GM12878 (cell line): ENCODE measurements around the gene CEP250. TPM values are rescaled to one million over a fixed set of nuclear protein-coding genes. Genes with fewer than 3 reads are reported as not detected.

Experiments
- ATAC-seq: fragments of 200-7000 bp; cut with Tn5 transposase; 3 replicates; pipeline ENCODE4 v1.9.1; 2020; ENCODE audit warnings: mild to moderate bottlenecking, moderate library complexity
- BruUV-seq: library from RNA; stranded (reverse); fragments of 400-500 nt; replicated peaks from 2 replicates; lab custom pipeline; 2021; lab: Mats Ljungman, UMichigan
- CTCF ChIA-PET: fragments of 300-600 bp; sonication (Branson Sonifier 250); formaldehyde crosslinking; extraction: SDS; loops from one replicate; lab custom pipeline; 2021; ENCODE audit warnings: inconsistent platforms; lab: Yijun Ruan, JAX
- POLR2A ChIA-PET: fragments of 350-600 bp; formaldehyde crosslinking; extraction: SDS; loops from one replicate; lab custom pipeline; 2021; ENCODE audit warnings: inconsistent platforms; lab: Charles Lee
- RAD21 ChIA-PET: fragments of 300-600 bp; sonication (Branson Sonifier 250); formaldehyde crosslinking; loops from one replicate; lab custom pipeline; 2023; ENCODE audit warnings: antibody characterized with exemption; ENCODE audit not compliant: unreplicated experiment; lab: Charles Lee
- SMC1A ChIA-PET: fragments of 300-600 bp; sonication (Branson Sonifier 250); formaldehyde crosslinking; loops from one replicate; lab custom pipeline; 2023; ENCODE audit not compliant: unreplicated experiment, uncharacterized antibody; lab: Charles Lee
- DNase-seq: peaks from one replicate; pipeline ENCODE4 v3.0.0-alpha.2; 2011; ENCODE audit warnings: low read depth, low spot score
- FAIRE-seq: peaks from 3 replicates; lab custom pipeline; 2011; peaks lifted over from hg19 to GRCh38; lab: Jason Lieb, UNC
- H2AFZ ChIP-seq: 2 replicates; pipeline ENCODE4 v1.6.0; 2011; ENCODE audit warnings: low read depth, low read length, control low read depth; ENCODE audit not compliant: control insufficient read depth
- H3K27ac ChIP-seq: 2 replicates; pipeline ENCODE4 v1.5.1; 2011; ENCODE audit warnings: control low read depth; ENCODE audit not compliant: control insufficient read depth, insufficient read depth
- H3K27me3 ChIP-seq, 2 experiments: replicated peaks in 1 of 2; 2 replicates each; pipeline versions ENCODE4 v1.6.0 to v1.6.1; 2011; ENCODE audit warnings: low read length in 1 of 2; ENCODE audit not compliant: control insufficient read depth in 2 of 2, insufficient read depth in 2 of 2
- H3K36me3 ChIP-seq, 2 experiments: 2 replicates each; pipeline ENCODE4 v1.5.1; 2011; ENCODE audit warnings: low read length in 1 of 2; ENCODE audit not compliant: control insufficient read depth in 2 of 2, insufficient read depth in 2 of 2
- H3K4me1 ChIP-seq: 2 replicates; pipeline ENCODE4 v1.6.1; 2011; ENCODE audit warnings: mild to moderate bottlenecking, low read length, moderate library complexity, mixed read lengths; ENCODE audit not compliant: control insufficient read depth, insufficient read depth
- H3K4me2 ChIP-seq: 2 replicates; pipeline ENCODE4 v1.6.0; 2011; ENCODE audit warnings: control low read depth; ENCODE audit not compliant: control insufficient read depth, insufficient read depth
- H3K4me3 ChIP-seq: fragments of 200-600 bp; sonication (generic); 2 replicates; pipeline ENCODE4 v1.5.1; 2016
- H3K79me2 ChIP-seq: 2 replicates; pipeline ENCODE4 v1.6.0; 2011; ENCODE audit warnings: low read length; ENCODE audit not compliant: control insufficient read depth, insufficient read depth
- H3K9ac ChIP-seq: 2 replicates; pipeline ENCODE4 v1.8.0; 2011; ENCODE audit warnings: low read length, control low read depth, mixed read lengths; ENCODE audit not compliant: control insufficient read depth, insufficient read depth
- H3K9me3 ChIP-seq: replicated peaks from 3 replicates; pipeline ENCODE4 v1.5.1; 2011; ENCODE audit warnings: mild to moderate bottlenecking, low read length; ENCODE audit not compliant: control insufficient read depth, insufficient read depth
- H4K20me1 ChIP-seq: 2 replicates; pipeline ENCODE4 v1.6.0; 2011; ENCODE audit not compliant: control insufficient read depth, insufficient read depth
- EGR1 ChIP-seq, 2 experiments: IDR thresholded peaks; 1 replicate in 1 of 2; 2 replicates in 1 of 2; pipeline ENCODE4 v1.6.1; 2011 to 2012; ENCODE audit warnings: low read depth in 2 of 2, low read length in 2 of 2, borderline replicate concordance in 1 of 2, mild to moderate bottlenecking in 1 of 2, moderate library complexity in 1 of 2
- JUNB ChIP-seq: IDR thresholded peaks from 2 replicates; pipeline ENCODE4 v1.6.1; 2016; ENCODE audit warnings: antibody characterized with exemption, mild to moderate bottlenecking
- MEF2A ChIP-seq: IDR thresholded peaks from 2 replicates; pipeline ENCODE4 v1.6.1; 2011; ENCODE audit warnings: low read depth, mild to moderate bottlenecking, low read length, moderate library complexity; ENCODE audit not compliant: insufficient read depth
- NR2C2 ChIP-seq: IDR thresholded peaks from 2 replicates; pipeline ENCODE4 v1.6.1; 2011; ENCODE audit warnings: borderline replicate concordance, low read depth; ENCODE audit not compliant: control insufficient read depth, insufficient read length
- POLR2AphosphoS2 ChIP-seq: IDR thresholded peaks from 2 replicates; pipeline ENCODE4 v1.6.1; 2011; ENCODE audit warnings: low read depth, mild to moderate bottlenecking, low read length, improper control_type of control experiment, moderate library complexity
- RELA ChIP-seq: fragments of 450-650 bp; IDR thresholded peaks from 2 replicates; pipeline ENCODE4 v1.8.0; 2014; ENCODE audit warnings: borderline replicate concordance; ENCODE audit not compliant: partially characterized antibody
- SIX5 ChIP-seq: IDR thresholded peaks from 2 replicates; pipeline ENCODE4 v1.6.1; 2011; ENCODE audit warnings: mild to moderate bottlenecking, low read depth, low read length, moderate library complexity; ENCODE audit not compliant: severe bottlenecking
- TCF3 ChIP-seq: IDR thresholded peaks from 2 replicates; pipeline ENCODE4 v1.6.1; 2012; ENCODE audit warnings: low read depth, mild to moderate bottlenecking, low read length, borderline replicate concordance; ENCODE audit not compliant: insufficient read depth
- WGBS: methylation state at CpG from one replicate; pipeline ENCODE4 v1.1.6; 2016; ENCODE audit warnings: low lambda C conversion rate; ENCODE audit not compliant: insufficient replicate concordance, insufficient coverage; ENCODE audit errors: missing lambda C conversion rate; 5-methylcytosine and 5-hydroxymethylcytosine counted together
- in situ Hi-C: fragments of 300-500 bp; cut with MboI; formaldehyde crosslinking; loops from 9 replicates; pipeline ENCODE4 v1.14.3; 2018; ENCODE audit warnings: mixed read lengths
- intact Hi-C: fragments of 100-400 bp; cut with micrococcal nuclease; formaldehyde crosslinking; loops from one replicate; pipeline ENCODE4 v1.14.2; 2022; ENCODE audit not compliant: unreplicated experiment
- polyA plus RNA-seq, 11 experiments: library from polyadenylated mRNA; depleted of rRNA in 4 of 11; unstranded in 6 of 11; stranded (reverse) in 5 of 11; fragments of >200 nt; fragmentation: Nextera tagmentation in 4 of 11; fragmentation: Illumina TruSeq in 1 of 11; extraction: Ambion mirVana in 4 of 11; extraction: Trizol in 1 of 11; gene quantifications; 1 replicate in 1 of 11; 2 replicates in 10 of 11; pipeline versions ENCODE4 v1.2.1 to v1.2.3, GENCODE V29; 2011 to 2016; ENCODE audit warnings: inconsistent platforms in 2 of 11, missing spikeins in 2 of 11, low read depth in 1 of 11
- total RNA-seq, 4 experiments: library from RNA; depleted of rRNA in 3 of 4; stranded (reverse); fragments of >200 nt in 3 of 4; fragmentation: Illumina TruSeq in 1 of 4; extraction: Trizol in 1 of 4; gene quantifications; 2 replicates each; pipeline versions ENCODE4 v1.2.1 to v1.2.3, GENCODE V29; 2013 to 2021

CEP250 gene
- total and polyA plus RNA-seq, 10 of the 15 experiments (the other 5 are each of a cell fraction or from before 2014, with no cell fraction given) = 2.4 to 41.6 (median 25.7) TPM

DNA sequence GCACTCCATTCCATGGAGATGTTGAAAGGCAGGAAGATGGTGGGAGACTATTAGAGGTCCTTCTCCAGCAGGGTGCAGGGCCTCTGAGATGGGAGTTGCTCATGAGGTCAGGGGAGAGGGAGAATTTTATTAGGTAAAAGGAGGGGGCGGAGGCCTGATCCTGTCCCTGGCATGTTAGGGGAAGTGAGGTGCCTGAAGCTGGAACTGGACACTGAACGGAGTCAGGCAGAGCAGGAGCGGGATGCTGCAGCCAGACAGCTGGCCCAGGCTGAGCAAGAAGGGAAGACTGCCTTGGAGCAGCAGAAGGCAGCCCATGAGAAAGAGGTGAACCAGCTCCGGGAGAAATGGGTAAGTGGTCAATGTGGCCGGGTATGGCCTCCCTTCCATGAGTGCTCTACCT lies 24.4 kb downstream of the CEP250 start:
- in situ Hi-C loops = no loop called here
- BruUV-seq = no TSS peak
- ChIA-PET RAD21 (interaction anchor here (0.8 kb wide), 2 partner anchors 11 to 17 kb away, joined by 3 to 4 read pairs; no protein-coding TSS in a partner anchor), POLR2A (interaction anchor here (0.6 kb wide), 1 partner anchor 41 kb away, joined by 3 read pairs; no protein-coding TSS in a partner anchor), SMC1A (interaction anchor here (1.4 to 1.9 kb wide), 3 partner anchors 8 to 17 kb away, joined by 4 to 6 read pairs (median 5); no protein-coding TSS in a partner anchor), CTCF (interaction anchor here (1.1 kb wide), 3 partner anchors 9 to 405 kb away, joined by 3 to 4 read pairs (median 3); no protein-coding TSS in a partner anchor)
- Histone ChIP-seq H3K79me2 (no peaks in the 10 kb centered on the region), H3K4me1 (peaks cover 3% of the 10 kb centered on the region; the same call in 1 of the 2 replicates), H2AFZ (no peak overlapping the region), H3K9me3 (no peaks in the 10 kb centered on the region; the same call in 2 of the 3 replicates), H3K4me2 (no peak overlapping the region), H3K27ac (no peak overlapping the region), H3K36me3 (peaks cover 7 to 24% of the 10 kb centered on the region in 2 experiments; a peak in 3 of 4 replicates), H3K27me3 (no peaks in the 10 kb centered on the region), H3K9ac (no peak overlapping the region), H4K20me1 (peaks cover 4% of the 10 kb centered on the region; the same call in 1 of the 2 replicates), H3K4me3 (no peak overlapping the region)
- DNase-seq (no peak), FAIRE-seq (no peak), ATAC-seq (no peak)
- TF ChIP-seq POLR2AphosphoS2 (no peak), MEF2A (no peak)
- intact Hi-C loops = no loop called here
- 86% methylated on average over 5 of the region's 5 CpGs for WGBS

DNA sequence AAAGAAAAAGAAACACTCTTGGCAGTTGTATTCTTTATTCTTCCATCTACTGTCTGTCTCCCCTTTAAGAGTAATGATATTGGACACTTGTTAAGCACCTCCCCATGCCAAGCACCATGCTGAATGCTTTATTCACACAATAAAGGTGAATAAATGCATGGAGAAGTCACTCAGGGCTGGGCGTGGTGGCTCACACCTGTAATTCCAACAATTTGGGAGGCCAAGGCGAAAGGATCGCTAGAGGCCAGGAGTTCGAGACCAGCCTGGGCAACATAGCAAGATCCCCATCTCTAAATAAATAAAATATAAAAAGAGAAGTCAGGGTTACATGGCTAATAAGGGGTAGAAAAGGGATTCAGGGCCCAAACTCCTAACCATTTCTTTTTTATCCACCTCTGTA lies 32.1 kb downstream of the CEP250 start:
- Histone ChIP-seq H2AFZ (no peak overlapping the region), H3K27ac (no peak overlapping the region), H3K4me3 (no peak overlapping the region), H3K36me3 (no peaks in the 10 kb centered on the region; a peak in 3 of 4 replicates), H3K79me2 (peaks cover 34% of the 10 kb centered on the region), H3K4me1 (peaks cover 8% of the 10 kb centered on the region; the same call in 1 of the 2 replicates), H3K27me3 (no peaks in the 10 kb centered on the region), H3K9me3 (no peaks in the 10 kb centered on the region; the same call in 2 of the 3 replicates), H4K20me1 (no peaks in the 10 kb centered on the region), H3K9ac (no peak overlapping the region), H3K4me2 (no peak overlapping the region)
- POLR2A ChIA-PET = interaction anchor here (1.0 kb wide), 1 partner anchor 21 kb away, joined by 4 read pairs; no protein-coding TSS in a partner anchor
- RAD21 ChIA-PET = no interaction called here
- 95% methylated on average over 4 of the region's 4 CpGs for WGBS
- CTCF ChIA-PET = no interaction called here
- no peak for TF ChIP-seq SIX5
- TF ChIP-seq MEF2A = no peak
- no peak for TF ChIP-seq RELA
- no peak for TF ChIP-seq NR2C2
- TF ChIP-seq JUNB = no peak
- no peak for TF ChIP-seq TCF3
- no peak for TF ChIP-seq EGR1 (IDR thresholded peaks at IDR 0.05; ENCODE audit: borderline replicate concordance in 1 of 2, low read depth in 2 of 2, low read length in 2 of 2)
- DNase-seq (no peak), ATAC-seq (no peak), FAIRE-seq (no peak)
- no TSS peak for BruUV-seq
- SMC1A ChIA-PET = interaction anchor here (0.6 to 0.7 kb wide), 2 partner anchors 8 to 33 kb away, joined by 3 to 4 read pairs; no protein-coding TSS in a partner anchor
- in situ Hi-C loops = no loop called here
- intact Hi-C loops = no loop called here
